ENCODE results near the gene RPAP3.
A peak's percentile ranks its signal among the peaks of the same experiment; 100 is the strongest.
"Not testable (repeated sequence)": the region's sequence is repeated elsewhere in the genome, so short reads cannot be mapped to it uniquely, and the experiment has no call there.

Gene RPAP3

DNA sequence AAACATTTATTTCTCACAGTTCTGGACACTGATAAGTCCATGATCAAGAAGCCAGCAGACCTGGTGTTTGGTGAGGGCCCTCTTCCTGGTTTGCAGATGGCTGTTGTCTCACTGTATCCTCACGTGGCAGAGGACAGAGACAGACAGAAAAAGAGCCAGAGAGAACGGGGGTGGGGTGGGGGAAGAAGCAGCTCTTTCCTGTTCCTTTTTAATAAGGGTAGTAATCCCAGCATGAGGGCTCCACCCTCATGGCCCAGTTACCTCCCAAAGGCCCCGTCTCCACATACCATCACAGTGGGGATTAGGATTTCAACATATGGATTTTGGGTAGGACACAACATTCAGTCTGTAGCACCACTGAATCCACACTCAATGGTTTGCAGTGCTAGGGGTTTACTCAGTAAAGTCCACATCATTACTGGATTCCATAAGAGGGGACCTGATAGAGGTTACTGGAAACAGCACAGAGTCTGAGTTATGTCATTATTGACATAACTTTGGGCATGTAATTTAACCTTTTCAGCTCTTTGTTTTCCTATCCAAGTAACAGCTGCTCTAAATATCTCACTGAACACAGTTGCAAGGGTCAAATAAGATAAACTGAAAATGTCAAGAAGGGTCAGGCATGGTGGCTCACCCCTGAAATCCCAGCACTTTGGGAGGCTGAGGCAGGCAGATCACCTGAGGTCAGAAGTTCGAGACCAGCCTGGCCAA lies 53.2 kb downstream of the RPAP3 start:
- DNase-seq, result no peak

- peak; percentile 44 for DNase-seq
Observed at GRCh38 chr12:47651368-47652254, 54.2 kb downstream of the RPAP3 start.

DNA sequence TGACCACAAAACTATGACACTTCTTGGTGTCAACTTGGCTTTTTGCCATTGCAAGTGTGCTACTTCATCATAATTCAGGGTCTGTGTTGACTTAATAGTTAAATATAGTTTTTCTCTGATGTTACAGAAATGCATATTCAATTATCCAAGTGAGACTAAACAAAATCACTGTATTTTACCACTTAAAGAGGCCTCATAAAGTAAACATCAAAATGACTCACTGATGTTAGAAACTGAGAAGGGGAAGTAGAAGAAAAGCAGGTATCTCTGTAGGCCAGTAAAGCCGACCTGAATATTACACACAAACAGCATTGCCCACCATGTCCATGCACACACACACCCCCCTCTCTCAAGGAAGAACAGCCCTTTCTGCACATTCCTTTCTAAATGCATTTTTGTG lies 55.4 kb downstream of the RPAP3 start:
- no peak for DNase-seq

- DNase-seq, result no peak
Observed at GRCh38 chr12:47649381-47649780, 56.4 kb downstream of the RPAP3 start.

DNA sequence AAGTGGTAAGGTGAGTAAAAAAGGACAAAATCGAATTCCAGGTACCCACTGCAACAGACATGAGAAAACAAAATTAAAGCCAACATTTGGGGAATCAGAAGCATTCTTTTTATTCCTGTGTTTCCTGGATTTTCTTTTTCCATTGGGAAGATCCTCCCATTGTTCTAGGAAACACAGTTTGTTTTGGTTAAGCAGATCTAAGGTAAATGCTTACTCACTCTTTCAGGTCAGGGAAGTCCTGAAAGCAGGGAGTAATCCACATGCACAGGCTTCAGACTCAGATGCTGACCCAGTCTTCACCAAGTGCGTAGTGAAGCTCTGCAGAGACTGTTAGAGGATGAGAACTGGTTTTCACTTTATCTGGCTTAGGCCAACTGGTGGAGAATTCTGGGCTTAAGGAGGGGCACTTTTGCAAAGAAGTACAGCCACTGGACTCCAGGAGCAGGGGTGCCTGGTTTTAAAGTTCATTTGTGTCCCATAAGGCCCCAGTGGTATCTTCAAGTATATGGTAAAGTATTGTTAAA lies 57.7 kb downstream of the RPAP3 start:
- DNase-seq, result no peak

DNA sequence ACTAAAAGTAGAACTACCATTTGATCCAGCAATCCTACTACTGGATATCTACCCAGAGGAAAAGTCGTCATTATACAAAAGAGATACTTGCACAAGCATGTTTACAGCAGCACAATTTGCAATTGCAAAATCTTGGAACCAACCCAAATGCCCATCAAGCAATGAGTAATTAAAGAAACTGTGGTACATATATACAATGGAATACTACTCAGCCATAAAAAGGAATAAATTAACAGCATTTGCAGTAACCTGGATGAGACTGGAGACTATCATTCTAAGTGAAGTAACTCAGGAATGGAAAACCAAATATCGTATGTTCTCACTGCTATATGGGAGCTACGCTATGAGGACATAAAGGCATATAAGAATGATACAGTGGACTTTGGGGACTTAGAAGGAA lies 63.5 kb downstream of the RPAP3 start:
- DNase-seq, result not testable (repeated sequence)

GRCh38 chr12:47636908-47637780 lies 68.7 kb downstream of the RPAP3 start:
- no peak for DNase-seq

GRCh38 chr12:47635770-47636169 lies 70.1 kb downstream of the RPAP3 start:
- not testable (repeated sequence) for DNase-seq

GRCh38 chr12:47634127-47634526 lies 71.7 kb downstream of the RPAP3 start:
- no peak for DNase-seq

- no peak for DNase-seq
Observed at GRCh38 chr12:47621960-47622359, 83.9 kb downstream of the RPAP3 start.

DNA sequence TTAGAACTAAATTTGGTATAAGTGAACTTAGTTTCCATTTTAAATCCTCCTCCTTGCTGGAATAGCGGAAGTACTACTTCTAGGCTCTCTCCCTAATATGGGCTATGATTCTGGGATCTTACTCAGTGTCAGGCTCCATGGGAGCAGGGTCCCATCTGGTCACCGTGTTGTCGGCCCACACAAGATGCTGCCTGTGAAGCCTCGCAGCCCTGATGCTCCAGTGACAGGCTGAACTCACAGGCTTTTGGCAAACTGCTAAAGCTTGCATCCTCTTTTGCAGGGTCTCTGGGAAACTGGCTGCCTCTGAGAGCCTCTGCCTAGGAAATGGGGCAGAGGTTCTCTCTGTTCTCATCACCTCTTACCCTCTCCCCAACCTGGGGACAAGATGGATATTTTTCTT lies 88.4 kb downstream of the RPAP3 start:
- no peak for DNase-seq

DNA sequence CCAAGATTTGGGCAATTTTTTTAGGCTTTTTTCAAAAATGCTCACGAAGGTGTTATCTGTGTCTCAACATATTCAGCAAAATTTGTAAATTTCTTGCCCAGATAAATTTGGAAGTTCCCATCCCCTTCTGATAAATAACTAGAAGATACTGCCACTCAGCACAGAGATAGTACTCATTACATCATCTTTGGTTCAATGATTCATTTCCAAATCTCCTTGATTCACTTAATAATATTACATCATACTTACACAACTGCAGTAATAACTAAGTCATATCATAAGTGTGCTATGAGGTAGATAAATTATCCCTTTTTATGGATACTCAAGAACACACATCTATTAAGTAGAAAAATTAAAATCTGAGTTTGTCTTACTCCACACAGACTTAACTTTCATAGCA lies 89.4 kb downstream of the RPAP3 start:
- DNase-seq, result no peak

- no peak for DNase-seq
Observed at GRCh38 chr12:47615711-47616110, 90.1 kb downstream of the RPAP3 start.

- DNase-seq, result no peak
Observed at GRCh38 chr12:47614521-47614920, 91.3 kb downstream of the RPAP3 start.

DNA sequence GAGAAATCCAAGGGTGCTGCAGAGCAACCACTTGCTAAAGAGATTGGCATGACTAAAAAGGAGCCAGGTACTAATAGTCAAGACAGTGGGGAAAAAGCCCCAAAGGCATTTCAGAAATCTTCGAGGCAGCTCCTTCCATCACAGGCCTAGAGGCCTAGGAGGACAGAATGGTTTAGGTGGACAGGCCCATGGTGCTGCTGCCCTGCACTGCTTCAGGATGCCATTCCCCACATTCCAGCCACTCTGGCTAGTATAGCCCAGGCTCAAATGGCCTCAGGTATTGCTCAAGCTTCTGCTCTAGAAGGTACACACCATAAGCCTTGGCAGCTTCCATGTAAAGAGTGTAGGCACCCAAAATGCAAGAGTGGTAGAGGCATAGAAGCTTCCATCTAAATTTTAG lies 92.9 kb downstream of the RPAP3 start:
- DNase-seq, result no peak

GRCh38 chr12:47611906-47612305 lies 93.9 kb downstream of the RPAP3 start:
- DNase-seq, result no peak
